Measurements from ENCODE around the gene ANKRD63. TPM values are rescaled to one million over a fixed set of nuclear protein-coding genes. Genes with fewer than 3 reads are reported as not detected.

The ANKRD63 gene
- total and polyA plus RNA-seq, 10 of the 15 experiments (the other 5 are each of a cell fraction or from before 2014, with no cell fraction given): not detected

DNA sequence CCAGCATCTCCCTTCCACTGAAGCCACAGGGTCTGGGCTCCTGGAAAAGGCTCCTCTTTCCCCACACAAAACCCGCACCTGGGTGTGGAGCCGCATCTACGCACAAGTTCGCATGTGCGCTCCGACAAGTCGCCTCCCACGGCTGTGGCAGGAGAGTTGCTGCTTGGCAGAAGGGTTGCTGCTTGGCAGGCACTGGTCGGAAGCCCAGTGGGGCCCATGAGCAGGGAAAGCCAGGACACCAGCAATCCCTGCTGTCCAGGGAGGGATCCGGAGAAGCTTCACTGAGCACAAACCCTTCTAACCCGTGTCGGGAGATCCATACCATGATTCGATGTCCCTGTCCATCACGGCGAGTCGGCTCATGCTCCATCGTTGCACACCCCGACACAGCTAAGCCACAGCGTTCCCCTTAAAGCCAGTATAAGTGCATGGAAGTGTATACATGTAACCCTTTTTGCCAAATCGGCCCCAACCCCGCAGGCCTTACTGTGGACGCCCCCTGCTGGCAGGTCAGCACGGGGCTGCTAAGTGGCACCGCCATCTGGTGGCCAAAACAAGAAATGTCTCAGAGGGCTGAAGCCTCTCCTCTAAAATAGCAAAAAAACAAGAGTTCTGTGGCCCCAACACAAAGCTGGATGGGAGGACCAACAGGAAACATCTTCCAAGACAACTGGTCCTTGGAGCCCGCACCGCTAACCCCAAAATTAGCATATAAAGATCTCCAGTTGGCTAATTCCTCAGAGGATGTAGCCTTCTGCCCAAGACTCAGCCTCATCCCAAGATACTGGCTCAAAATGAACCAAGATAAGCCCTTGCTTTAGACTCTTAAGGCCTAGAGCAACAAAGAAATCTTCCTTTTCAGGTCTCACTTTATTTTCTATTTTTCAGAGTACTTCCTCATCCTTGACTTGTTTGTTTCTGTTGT lies 8.3 kb downstream of the ANKRD63 start (continued):
- TF ChIP-seq FOXM1 (IDR thresholded peaks at IDR 0.05; ENCODE audit: low read depth, low read length): peak; percentile 92
- TF ChIP-seq, protein P1, sequence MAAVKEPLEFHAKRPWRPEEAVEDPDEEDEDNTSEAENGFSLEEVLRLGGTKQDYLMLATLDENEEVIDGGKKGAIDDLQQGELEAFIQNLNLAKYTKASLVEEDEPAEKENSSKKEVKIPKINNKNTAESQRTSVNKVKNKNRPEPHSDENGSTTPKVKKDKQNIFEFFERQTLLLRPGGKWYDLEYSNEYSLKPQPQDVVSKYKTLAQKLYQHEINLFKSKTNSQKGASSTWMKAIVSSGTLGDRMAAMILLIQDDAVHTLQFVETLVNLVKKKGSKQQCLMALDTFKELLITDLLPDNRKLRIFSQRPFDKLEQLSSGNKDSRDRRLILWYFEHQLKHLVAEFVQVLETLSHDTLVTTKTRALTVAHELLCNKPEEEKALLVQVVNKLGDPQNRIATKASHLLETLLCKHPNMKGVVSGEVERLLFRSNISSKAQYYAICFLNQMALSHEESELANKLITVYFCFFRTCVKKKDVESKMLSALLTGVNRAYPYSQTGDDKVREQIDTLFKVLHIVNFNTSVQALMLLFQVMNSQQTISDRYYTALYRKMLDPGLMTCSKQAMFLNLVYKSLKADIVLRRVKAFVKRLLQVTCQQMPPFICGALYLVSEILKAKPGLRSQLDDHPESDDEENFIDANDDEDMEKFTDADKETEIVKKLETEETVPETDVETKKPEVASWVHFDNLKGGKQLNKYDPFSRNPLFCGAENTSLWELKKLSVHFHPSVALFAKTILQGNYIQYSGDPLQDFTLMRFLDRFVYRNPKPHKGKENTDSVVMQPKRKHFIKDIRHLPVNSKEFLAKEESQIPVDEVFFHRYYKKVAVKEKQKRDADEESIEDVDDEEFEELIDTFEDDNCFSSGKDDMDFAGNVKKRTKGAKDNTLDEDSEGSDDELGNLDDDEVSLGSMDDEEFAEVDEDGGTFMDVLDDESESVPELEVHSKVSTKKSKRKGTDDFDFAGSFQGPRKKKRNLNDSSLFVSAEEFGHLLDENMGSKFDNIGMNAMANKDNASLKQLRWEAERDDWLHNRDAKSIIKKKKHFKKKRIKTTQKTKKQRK (IDR thresholded peaks at IDR 0.05; ENCODE audit: low read depth, low read length): no peak
- TF ChIP-seq, protein P2, sequence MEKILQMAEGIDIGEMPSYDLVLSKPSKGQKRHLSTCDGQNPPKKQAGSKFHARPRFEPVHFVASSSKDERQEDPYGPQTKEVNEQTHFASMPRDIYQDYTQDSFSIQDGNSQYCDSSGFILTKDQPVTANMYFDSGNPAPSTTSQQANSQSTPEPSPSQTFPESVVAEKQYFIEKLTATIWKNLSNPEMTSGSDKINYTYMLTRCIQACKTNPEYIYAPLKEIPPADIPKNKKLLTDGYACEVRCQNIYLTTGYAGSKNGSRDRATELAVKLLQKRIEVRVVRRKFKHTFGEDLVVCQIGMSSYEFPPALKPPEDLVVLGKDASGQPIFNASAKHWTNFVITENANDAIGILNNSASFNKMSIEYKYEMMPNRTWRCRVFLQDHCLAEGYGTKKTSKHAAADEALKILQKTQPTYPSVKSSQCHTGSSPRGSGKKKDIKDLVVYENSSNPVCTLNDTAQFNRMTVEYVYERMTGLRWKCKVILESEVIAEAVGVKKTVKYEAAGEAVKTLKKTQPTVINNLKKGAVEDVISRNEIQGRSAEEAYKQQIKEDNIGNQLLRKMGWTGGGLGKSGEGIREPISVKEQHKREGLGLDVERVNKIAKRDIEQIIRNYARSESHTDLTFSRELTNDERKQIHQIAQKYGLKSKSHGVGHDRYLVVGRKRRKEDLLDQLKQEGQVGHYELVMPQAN (conservative IDR thresholded peaks at IDR 0.05): no peak
- peak; percentile 50 for TF ChIP-seq RUNX3 (IDR thresholded peaks at IDR 0.05; ENCODE audit: low read length)
- TF ChIP-seq KLF5 (IDR thresholded peaks at IDR 0.05; ENCODE audit: partially characterized antibody): no peak
- TF ChIP-seq POLR2AphosphoS2 (IDR thresholded peaks at IDR 0.05; ENCODE audit: low read depth, low read length): no peak
- TF ChIP-seq SUZ12 (IDR thresholded peaks at IDR 0.05; ENCODE audit: unreplicated experiment): no peak
- TF ChIP-seq SP1 (IDR thresholded peaks at IDR 0.05; ENCODE audit: low read depth, low read length): peak; percentile 63
- TF ChIP-seq, protein P3, sequence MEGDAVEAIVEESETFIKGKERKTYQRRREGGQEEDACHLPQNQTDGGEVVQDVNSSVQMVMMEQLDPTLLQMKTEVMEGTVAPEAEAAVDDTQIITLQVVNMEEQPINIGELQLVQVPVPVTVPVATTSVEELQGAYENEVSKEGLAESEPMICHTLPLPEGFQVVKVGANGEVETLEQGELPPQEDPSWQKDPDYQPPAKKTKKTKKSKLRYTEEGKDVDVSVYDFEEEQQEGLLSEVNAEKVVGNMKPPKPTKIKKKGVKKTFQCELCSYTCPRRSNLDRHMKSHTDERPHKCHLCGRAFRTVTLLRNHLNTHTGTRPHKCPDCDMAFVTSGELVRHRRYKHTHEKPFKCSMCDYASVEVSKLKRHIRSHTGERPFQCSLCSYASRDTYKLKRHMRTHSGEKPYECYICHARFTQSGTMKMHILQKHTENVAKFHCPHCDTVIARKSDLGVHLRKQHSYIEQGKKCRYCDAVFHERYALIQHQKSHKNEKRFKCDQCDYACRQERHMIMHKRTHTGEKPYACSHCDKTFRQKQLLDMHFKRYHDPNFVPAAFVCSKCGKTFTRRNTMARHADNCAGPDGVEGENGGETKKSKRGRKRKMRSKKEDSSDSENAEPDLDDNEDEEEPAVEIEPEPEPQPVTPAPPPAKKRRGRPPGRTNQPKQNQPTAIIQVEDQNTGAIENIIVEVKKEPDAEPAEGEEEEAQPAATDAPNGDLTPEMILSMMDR (IDR thresholded peaks at IDR 0.05 in 2 of 3, conservative IDR thresholded peaks at IDR 0.05 in 1 of 3; ENCODE audit: control insufficient read depth in 2 of 3, extremely low read depth in 1 of 3, insufficient read depth in 1 of 3, low read depth in 3 of 3, low read length in 3 of 3): peak; percentile 100; a peak in 5 of 6 replicates
- TF ChIP-seq LARP7 (IDR thresholded peaks at IDR 0.05): 0 out of 2 replicates have a peak, but pooled peaks have one; percentile 48
- TF ChIP-seq SREBF1 (IDR thresholded peaks at IDR 0.05; ENCODE audit: low read length): no peak
- TF ChIP-seq IKZF1 (conservative IDR thresholded peaks at IDR 0.05): peak; percentile 23; the same call in 1 of the 2 replicates
- TF ChIP-seq RCOR1 (conservative IDR thresholded peaks at IDR 0.05; ENCODE audit: low read depth, low read length): no peak
- TF ChIP-seq EGR1 (IDR thresholded peaks at IDR 0.05; ENCODE audit: borderline replicate concordance in 1 of 2, low read depth in 2 of 2, low read length in 2 of 2): peak in 1 of 2 experiments; percentile 33; a peak in 1 of 3 replicates
- 0 out of 2 replicates have a peak, but pooled peaks have one; percentile 28 for TF ChIP-seq MEF2A (IDR thresholded peaks at IDR 0.05; ENCODE audit: insufficient read depth, low read depth, low read length)
- no peak for TF ChIP-seq ETV6 (conservative IDR thresholded peaks at IDR 0.05 in 1 of 2, IDR thresholded peaks at IDR 0.05 in 1 of 2; ENCODE audit: borderline replicate concordance in 1 of 2, low read depth in 1 of 2)
- peak; percentile 80; the same call in 1 of the 3 replicates for TF ChIP-seq POU2F2 (IDR thresholded peaks at IDR 0.05; ENCODE audit: borderline replicate concordance, low read depth, low read length)
- TF ChIP-seq ZNF384 (IDR thresholded peaks at IDR 0.05; ENCODE audit: borderline replicate concordance, low read depth, low read length): peak; percentile 61; the same call in 1 of the 2 replicates

Data from GM12878 (cell line).